Stimulated activated CD8-positive, alpha-beta memory T cell treated with anti-CD3 and anti-CD28 coated beads, Interleukin-4, amount 100 ng/mL, for 4 hours (primary cell): ENCODE results near the gene RREB1.
"Not testable (repeated sequence)": the region's sequence is repeated elsewhere in the genome, so short reads cannot be mapped to it uniquely, and the experiment has no call there.

Experiments used
- DNase-seq, 2 donors: peaks; one replicate each; pipeline ENCODE4 v3.0.0-alpha.2; 2020; ENCODE audit warnings: low read depth in 2 of 2, low spot score in 1 of 2

RREB1 gene

DNA sequence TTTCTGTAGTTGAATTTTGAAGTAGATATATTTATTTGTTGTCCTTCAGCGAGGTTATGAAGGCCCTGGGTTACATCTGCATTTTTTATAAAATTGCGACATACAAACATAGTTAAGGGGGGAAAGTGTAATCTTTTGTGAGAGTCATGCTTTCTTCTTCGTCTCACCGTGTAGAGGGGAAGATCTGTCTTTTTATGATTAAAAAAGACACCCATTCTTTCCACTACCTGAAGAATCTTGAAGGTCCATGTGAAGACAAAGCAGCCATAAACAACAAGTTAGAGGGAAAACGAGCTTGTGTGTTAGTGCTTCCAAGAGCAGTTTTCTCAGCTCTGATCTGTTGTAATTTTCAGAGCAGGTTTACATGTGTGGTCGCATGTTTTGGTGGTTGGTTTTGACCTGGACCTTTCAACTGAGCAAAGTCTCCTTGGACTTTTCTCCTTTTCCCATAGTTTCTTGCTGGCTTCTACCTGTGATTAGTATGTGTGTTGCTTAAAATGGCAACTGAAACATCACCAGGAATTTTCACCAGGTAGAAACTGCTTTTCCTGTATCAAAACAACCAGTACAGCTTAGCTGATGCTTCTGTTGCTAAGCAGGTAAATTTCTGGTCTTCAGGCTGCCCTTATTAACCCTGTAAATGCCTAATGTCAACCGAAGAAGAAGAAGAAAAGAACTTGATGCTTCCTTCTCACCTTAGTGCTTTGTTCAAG is 37.3 kb downstream of the RREB1 start:
- DNase-seq: no peak

DNA sequence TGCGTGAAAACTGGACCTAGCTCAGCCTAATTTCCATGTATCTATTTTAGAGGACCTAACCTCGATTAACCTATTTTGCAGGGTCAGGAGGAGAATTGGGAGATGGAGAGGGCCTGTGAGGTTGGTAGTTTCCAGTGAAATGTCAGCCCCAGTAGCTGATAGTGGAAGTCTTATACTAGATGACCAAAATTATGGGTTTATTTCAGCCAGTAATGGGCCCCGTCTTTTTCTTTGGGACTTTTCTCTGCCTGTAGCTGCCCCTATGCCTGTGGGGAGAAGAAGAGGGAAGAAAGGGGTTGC is 37.8 kb downstream of the RREB1 start:
- DNase-seq: no peak

DNA sequence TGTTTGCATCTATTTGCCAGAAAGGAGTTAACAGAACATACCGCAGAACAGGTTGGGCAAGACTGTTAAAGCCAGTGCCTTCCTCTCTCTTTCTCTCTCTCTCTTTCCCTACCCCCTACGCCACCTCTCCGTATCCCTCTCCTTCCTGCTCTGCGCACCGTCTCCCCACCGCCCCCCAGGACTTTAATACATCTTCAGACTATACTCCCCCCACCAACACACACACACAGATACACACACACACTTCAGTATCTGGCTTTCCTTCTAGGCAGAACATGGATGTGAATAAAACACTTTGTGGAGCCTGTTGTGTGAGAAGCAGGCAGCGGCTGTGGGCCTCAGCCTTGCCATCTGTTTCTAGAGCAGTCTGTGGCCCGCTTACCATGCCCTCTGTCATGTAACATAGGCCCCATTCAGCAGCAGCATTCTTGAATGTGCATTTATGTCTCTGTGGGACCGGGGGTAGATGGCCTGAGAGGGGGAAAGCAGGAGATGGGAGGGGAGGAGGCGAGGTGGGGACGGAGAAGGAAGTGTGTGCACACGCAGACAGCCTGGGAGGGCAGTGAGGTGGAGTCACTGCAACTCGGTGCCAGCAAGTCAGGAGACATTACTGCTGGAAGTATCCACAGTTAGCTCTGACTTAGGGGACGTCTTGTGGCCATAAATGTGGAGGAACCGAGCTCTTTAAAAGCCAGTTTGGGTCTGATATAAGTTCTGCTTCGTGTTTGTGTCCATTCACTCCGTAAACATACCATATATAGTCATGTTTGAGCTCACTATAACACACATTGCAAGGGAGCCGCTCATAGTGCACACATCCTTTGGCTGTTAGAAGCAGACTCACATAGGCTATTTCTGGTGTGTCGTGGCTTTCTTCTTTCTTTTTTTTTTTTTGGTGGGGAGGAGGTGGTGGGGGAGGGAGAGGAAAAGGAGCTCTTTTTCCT is 38.4 kb downstream of the RREB1 start:
- DNase-seq: no peak

DNA sequence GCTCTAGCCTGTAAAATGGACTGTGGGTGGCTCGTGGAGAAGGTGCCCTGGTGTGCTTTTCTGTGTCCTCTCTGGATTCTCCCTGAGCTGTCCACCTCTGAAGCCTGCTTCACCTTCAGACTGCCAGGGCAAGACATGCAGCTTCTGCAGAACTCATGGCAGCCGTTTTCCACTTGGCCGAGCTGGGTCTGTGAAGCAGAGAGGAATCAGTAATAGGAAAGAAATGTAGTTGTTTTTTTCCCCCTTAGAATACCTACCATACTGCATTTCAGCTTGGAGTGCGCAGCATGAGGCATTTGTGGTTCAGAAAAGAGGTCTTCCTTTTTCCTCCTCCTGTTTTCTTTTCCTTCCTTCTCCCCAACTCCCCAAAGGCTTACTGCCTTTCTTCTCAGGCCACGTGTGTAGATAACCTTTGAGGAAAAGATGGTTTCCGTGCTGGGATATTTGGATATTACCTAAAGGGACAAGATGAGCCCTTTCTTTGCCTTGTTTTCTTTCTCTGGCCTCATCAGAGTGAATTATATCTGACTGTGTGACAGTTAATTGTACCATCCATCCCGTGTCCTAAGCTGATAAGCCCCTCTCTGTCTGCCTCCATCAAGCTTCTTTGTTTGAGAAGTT is 39.4 kb downstream of the RREB1 start:
- DNase-seq: no peak

DNA sequence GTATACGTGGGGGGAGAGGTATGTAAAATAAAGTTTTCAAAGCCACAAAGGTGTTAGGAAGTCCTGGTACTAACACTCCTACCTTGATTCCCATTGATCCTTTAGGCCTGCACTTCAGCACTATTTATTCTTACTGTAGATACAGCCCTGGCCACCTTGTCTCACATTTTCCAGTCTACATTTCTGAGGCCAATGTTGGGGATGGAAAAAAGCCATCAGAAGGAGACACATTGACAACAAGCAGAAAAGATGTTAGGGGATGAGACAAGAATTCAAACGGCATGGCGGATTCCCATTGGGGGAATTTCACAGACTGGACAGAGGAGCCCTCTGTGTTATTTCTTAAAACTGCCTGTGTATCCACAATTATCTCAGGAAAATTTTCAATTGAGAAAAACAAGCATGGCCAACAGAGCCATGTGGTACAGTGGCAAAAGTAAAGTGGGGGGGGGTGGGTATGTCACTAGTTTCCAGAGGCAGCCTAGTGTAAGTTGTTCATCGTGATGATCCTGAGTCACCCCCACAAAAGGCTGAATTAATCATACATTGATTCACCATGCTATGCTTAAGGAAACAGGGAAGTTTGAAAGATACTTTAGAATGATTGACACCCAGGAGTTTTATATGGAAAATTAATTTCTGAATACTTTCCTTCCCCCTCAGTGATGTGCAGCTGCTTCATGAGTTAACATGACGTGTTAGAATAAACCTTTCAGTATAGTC is 40.5 kb downstream of the RREB1 start:
- DNase-seq: no peak

DNA sequence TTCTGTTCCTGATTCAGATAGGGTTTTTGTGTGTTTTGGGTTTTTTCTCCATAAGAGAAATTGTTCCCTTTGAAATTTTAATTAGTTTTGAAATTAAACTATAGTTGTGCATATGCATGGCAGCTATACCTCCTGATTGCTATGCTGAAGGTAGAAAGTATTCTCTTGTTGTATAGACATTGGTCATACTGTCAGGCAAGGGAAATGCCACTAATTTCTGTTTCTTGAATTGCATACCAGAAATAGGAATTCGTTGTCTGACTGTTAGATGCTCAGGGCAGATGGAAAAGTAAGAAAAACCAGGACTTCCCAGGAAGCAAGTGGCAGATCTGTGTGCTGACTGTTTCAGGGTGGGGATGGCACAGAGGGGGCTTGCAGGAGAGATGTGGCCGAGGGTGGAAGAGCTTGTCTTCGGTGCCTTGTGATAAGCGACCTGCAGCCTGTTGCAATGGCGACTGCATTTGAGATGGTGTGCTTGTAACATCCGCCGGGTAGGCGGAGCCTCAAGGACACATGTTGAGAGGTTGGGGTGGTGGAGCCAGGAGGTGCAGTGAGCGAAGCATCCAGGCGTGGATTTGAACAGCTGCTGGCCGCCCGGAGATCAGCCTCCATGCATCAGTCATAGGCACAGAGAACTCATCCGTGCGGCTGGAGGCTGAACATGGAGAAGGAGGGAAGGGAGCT is 42.8 kb downstream of the RREB1 start:
- DNase-seq: no peak

DNA sequence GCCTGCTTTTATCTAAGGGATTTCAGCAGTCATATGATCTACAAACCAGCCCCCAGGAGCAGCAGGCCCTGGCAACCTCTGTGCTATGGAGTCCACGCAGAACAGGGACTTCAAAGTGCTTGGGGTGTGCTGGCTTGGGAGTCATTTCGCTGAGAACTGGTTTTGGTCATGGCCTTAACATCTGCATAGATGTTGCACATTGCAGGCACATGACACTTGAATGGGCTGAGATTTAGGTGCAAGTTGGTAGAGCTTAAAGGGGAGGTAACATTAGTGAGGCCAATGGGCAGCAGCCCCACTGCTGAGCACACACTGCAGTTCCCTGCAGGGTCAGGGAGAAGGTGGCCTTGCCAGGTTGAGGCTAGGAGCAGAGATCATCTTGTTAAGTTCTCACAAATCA is 43.6 kb downstream of the RREB1 start:
- no peak for DNase-seq

DNA sequence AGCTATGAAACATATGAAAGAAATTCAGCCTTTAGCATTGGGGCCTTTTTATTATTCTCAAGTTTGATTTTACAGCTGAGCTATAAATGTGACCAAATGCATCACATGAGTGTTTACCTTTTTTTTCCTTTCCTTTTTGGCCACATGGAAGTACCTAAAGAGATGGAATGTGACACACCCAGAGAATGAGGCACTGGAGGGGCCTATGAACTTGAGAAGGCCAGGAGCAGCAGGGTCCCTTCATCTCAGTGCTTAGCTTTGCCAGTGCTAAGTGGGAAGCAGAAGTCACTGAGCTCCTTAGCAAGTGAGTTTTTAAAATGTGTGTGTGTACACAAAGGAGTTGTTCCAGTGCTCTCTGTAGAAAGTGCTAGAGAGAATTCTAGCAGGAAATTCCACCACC is 44.7 kb downstream of the RREB1 start:
- no peak for DNase-seq

DNA sequence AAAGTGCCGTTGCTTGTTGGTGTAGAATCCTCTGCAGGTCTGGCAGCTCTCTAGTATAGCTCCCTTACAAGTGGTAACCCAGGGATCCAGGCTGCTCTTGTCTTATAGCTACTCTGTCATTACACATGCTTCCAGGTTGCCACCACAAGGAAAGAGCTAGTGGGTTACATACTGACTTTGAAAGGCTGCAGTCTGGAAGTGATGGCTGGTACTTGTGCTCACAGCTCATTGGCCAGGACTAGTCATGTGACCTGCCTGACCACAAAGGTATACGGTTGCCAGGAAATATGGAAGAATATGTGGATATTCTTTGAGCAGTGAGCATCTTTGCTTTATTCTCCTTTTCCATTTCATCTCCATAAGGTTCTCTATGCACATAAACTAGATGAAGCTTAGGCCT is 46.0 kb downstream of the RREB1 start:
- no peak for DNase-seq

DNA sequence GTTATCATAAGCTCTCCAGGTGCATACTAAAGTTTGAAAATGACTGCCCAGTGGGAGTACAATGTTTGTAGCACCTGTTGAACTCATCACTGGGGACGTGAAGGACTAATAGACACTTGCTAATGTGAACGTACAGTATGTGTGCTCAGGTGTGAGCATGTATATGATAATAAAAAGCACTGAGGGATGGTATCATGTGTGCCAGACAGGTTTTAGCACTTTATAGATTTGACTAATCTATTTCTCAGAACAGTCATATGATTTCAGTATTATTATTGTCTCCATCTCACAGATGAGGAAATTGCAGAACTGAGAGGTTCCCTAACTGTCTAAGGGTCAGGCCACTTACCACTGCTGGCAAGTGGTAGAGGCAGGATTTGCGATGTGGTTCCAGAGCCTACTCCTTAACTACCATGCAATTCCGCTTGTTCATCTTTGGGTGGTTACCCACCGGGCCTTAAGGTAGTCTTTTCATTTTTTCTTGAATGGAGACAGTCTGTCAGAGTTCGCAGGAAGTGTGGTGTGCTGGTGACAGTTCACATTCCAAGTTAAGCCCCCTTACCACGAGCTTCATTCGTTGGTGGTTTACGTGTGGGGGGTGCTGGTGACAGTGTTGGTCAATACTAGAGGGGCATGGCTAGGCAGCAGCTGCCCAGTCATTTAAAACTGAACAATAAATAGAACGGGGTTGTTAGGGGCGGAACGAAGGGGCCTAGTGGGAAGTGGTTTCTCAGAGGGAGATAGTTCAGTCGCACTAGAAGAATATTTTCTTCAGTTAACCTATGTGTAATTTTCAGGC is 46.8 kb downstream of the RREB1 start:
- no peak for DNase-seq

DNA sequence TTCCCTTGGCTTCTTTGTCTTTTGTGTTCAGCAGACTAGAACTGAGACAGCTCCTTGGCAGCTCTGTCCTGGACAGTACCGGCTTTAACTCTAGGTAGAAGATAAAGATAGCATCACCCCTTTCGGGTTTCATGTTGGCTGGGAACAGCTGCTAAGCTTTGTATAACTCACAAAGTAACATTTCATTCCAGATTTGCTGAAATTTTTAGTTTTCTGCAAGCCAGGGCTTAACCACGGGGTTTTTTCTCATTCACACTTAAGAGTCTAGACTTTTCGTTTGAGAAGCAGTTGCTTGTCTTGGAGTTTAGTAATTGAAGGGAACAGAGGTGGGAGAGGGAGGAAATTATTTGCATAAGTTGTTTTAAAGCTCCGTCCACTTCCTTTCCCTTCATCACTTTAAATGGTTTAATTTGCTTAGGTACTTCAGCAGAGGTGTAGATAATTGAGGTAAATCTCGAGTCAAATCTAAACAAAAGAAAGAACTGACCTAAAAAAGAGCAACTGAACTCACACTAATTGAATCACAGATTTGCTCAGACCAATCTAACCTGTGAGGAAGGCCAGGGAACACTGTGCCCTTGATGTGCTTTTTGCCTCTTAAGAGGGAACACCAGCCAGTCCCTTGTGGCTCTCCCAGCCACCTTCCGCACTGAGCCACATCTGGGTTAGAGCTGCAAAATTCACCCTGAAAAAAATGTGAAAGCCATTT is 48.3 kb downstream of the RREB1 start:
- DNase-seq: no peak

DNA sequence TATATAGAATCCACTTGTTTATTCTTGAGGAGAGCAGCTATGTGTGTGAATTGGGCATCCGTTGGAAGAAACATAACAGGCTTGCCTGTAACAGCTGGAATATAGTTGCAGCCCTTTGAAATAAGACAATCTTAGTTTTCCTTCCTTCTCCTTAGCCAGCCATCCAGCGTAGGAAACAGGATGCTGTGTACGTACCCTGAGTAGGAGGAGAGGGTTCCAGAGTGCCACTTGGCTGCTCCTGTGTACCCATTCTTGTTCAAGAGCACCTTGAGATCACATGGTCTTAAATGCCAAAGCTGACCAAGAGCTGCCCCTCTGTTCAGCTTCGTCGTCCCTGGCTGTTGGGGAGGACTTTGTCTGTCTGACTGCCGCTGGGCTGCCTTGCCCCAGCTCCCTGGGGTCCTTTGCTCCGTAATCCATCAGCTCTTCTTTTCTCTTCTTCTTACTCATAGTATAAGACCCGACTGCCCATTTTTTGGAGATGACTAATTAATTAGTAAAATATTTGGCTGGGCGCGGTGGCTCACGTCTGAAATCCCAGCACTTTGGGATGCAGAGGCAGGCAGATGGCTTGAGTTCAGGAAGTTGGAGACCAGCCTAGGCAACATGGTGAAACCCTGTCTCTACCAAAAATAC is 49.0 kb downstream of the RREB1 start:
- no peak for DNase-seq

DNA sequence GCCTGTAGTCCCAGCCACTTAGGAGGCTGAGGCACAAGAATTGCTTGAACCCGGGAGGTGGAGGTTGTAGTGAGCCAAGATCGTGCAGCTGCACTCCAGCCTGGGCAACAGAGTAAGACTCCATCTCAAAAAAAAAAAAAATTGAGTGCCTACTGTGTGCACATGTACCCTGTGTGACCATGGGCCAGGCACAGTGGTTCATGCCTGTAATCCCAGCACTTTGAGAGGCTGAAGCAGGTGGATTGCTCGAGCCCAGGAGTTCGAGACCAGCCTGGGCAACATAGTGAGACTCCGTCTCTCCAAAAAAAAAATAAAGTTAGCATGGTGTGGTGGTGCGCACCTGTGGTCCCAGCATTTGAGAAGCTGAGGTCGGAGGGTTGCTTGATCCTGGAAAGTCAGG is 49.5 kb downstream of the RREB1 start:
- DNase-seq: not testable (repeated sequence)

DNA sequence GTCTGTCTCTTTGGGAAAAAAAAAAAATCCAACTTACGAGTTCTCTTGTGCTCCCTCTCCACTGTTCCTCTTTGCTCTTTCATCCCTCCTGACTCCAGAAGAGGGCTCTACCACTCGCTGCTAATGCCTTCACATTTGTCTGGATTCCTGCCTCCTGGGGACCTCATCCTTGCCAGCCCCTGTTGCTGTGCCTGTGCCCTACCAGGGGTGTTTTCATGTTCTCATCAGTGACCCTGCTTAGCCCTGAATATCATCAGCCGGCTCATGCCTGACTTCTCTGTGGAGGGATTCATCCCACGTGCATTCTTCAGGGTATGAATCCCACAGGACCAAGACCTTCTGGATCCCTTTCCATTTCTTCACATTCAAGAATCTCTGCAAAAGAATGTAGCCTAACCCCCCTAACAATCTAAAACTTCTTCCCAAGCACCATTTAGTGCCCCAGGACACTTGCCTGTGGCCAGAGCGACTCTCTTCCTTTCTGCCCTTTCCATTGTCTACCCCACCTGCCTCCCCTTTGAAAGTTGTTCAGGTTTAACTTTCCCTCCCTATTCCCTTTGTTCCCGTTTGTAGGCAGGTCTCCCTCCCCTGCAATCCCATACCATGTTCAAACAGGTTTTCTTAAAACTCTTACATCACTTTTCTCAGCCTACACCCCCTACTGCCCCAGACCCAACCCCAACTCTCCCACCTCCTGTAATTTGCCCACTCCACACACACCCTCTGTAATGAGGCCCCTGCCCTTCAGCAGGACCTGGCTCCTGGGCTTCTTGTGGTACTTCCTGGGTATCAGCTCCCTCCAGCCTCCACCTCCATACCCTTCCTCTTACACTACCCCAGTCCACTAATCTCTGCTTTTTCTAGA is 50.2 kb downstream of the RREB1 start:
- DNase-seq: no peak

DNA sequence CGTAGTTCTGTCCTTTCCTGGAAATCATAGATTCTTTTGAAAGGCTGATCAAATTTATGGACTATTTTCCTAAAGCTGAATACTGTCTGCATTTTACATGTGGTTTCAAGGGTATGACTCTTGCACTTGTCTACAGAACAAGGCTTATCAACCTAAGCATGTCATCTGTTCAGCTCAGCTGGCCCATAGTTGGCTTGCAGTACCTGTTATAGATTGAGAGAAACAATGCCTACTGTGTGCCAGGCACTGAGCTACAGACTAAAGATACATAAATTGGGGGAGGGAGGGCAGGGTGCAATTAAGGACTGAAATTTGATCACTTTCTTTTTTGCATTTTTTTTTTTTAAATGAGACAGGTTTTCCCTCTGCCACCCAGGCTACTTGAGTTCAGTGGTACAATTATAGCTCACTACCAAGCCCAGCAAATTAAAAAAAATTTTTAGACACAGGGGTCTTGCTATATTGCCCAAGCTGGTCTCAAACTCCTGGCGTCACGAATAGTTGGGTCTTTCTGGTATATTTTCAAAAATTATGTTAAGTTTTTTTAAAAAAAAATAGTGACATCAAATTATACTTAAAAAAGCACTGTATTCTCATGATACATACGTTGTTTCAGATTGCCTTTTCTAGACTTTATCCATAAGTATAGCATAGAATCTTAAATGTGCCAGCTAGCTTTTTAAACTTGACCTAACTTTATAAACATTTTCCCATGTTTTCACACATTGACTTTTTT is 52.2 kb downstream of the RREB1 start:
- no peak for DNase-seq

DNA sequence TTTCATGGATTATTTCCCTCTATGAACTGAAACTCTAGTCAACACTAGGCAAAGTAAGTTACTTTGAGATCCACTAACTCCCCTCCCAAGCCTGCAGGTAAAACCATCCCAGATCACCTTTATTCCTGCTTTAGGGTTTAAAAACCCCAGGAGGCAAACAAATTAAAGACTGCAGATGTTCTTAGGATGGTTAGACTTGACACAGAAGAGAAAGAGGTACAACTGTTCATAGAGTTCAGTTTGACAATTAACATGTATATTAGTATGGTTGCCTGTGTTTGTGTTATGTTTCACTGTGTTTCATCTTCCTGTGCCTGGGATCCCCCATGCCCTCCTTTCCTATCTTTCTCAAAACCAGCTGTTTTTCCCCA is 53.5 kb downstream of the RREB1 start:
- no peak for DNase-seq

DNA sequence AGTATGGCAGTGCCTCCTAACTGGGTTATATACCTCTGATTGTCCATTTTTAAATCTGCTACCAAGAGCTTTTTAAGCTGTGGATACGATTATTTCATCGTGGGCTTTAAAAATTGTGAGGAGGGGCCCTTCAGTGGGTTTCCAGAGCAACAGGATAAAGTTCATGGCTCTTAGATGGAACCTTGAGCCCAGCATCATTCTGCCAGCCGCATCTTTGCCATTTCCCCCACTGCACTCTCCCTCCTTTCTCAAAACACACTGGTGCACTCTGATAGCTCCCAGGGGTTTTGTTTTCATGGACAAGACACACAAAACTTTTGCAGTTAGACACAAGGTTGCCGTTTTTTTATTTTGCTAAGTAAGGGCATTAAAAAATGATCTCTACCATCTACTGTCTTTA is 54.1 kb downstream of the RREB1 start:
- no peak for DNase-seq

DNA sequence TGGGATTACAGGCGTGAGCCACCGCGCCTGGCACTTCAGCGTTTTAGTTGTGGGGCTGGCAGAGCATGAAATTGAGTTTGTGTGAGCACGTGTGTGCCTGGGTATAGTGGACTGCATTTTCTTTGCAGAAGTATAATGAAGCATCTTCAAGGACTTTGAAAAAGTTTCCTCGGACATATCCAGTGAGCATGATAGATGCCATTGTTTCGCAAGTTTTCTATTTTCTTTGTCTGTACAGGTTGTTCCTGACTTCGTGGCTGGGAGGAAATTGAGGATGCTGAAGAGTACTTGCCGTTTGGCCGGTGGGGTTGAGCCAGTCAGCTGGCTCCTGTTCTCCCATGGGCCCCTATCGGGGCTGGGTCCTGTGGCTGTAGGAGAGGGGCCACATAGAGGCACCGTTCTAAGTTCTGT is 55.9 kb downstream of the RREB1 start:
- no peak for DNase-seq
